CD4-positive, alpha-beta T cell treated with Interleukin-4 for 1 hour (primary cell): ENCODE data around the gene NUP50.
A peak's percentile ranks its signal among the peaks of the same experiment; 100 is the strongest.
"Not testable (repeated sequence)": the region's sequence is repeated elsewhere in the genome, so short reads cannot be mapped to it uniquely, and the experiment has no call there.

ENCODE experiments used
- DNase-seq, 2 donors: peaks; one replicate each; pipeline ENCODE4 v3.0.0-alpha.2; 2020 to 2022

Gene NUP50

DNA sequence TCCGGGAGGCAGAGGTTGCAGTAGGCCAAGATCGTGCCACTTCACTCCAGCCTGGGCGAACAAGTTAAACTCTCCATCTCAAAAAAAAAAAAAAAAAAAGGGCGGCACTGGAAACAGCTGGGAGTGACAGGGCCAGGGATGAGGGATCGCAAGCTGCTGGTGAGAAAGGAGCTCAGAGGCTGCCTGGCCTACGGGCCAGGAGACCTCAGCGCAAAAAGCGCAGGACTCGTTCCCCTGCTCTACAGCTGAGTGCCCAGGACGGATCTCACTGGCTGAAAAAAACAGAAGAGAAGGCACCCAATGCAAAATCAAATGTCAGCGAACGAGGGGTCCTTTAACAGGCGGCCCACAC, 650 bp upstream of the NUP50 start:
- DNase-seq, result no peak

DNA sequence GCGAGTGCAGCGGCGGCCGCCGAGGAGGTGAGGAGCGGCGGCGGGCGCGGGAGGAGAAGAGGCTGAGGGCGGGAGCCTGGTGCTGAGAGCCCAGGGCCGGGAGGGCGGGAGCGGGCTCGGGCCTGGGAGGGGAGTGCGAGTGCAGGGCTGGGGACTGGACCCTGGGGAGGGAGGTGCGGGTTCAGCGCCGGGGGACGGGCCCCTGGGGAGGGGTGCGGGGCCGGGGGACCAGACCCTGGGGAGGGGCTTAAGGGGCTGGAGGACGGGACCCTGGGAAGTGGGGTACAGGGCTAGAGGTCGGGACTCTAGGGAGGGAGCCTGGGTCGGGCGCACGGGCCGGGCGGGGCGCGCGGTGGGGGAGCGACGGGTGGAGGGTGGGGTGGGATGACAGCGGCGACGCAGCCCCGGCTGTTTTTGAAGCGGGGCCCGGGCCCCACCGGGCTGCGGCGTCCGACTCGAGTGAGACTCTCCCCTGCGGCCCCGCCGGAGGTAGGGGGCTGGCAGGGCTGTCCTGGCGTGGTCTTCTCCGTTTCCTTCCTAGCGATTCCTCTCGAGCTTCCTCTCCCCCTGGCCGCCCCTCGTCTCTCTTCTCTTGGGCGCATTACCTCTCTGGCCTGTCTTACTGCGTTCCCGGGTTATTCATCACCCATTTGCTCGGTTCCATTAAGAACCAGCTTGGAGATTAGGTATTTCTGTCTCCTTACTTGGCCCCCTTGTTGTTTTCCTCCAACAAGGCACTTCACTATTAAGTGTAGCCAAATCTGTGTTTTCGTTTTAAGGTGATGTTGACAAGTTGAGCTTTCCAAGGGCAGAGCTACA, 754 bp downstream of the NUP50 start:
- DNase-seq, result peak in 1 of 2 donors; percentile 30

DNA sequence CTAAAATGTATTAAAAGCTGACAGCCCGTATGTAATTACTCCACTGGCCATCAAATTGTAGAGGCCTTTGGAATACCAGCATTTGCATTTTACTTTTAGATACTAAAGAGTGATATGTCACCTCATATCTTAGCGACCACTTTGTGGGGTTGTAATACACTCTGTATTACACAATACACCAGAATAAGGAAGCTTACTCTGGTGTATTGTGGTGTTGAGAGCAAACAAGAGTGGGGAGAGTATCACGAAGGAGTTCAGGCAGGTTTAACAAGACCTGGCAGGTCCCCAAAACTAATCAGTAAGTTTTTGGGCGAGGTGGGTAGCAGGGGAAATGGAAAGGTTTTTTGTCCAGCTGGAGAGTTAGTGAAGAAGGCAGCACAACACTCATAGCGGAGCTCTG, 3.2 kb downstream of the NUP50 start:
- DNase-seq, result no peak

DNA sequence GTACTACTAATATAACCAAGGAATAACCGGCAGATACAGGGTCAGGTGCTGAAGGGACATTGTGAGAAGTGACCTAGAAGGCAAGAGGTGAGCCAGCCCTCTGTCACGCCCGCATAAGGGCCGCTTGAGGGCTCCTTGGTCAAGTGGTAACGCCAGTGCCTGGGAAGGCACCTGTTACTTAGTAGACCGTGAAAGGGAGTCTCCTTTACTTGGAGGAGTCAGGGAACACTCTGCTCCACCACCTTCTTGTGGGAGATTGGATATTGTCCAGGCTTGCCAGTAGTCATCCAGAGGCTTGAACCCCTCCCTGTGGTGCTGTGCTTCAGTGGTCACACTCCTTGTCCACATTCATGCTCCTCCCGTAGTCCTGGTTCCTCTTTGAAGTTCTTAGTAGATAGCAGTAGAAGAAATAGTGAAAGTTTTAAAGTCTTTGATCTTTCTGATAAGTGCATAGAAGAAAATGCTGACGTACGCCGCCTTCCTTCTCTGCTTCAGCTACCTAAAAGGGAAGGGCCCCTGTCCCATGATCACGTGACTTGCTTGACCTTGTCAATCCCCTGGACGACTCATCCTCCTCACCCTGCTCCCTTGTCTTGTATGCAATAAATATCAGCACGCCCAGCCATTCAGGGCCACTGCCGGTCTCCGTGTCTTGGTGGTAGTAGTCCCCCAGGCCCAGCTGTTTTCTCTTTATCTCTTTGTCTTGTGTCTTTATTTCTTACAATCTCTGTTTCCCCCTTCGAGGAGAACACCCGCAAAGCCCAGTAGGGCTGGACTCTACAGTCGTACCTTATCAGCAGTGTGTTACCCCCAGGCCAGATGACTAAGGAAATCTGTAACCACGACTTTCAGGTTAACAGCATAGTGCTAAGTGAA, 6.1 kb downstream of the NUP50 start:
- DNase-seq, result no peak

DNA sequence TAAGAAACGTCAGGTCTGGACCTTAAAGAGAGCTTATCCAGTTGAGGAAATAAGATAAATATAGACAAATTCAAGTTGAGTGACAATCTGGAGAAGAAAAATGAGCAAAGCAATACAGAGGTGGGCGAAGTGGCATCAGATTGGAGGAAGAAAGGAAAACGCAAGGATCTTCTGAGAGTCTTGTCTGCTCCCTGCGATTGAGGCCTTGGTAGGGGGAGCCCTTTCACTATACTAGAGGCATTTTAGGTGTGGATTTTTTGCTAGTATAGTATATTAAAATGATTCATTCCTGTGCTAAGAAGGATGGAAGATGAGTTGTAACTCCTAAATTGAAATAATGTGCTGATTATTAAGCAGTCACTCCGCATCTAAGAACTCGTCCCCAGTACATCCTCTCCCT, 8.1 kb downstream of the NUP50 start:
- no peak for DNase-seq

DNA sequence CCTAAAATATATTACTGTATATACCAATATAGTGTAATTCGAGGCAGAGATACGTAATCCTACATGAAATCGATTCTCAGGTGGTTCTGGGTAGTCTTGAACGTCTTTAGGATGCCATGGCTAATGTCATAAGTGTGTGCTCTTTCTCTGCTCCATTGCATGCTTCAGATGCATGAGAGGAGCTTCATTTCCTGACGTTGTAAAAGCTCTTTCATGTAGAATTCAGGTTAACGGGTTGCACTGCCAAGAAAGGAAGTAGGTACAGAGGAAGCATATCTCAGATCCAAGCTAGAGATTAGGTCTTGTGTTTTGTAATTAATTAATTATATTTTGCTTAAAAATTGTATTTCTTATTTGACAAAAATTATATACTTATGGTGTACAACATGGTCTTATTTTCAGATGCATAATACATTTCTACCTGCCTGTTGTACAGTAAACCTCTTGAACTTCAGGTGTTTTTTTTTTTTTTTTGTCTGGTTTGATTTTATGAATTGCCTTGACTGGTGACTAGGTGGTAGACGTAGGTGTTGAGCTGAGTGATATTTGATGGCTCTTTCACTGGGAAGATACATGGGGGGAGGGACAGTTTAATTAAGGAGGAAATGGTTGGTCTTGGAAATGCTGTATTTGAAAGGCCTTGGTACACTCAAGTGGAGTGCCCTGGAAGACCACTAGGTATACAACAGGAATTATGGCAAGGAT, 9.3 kb downstream of the NUP50 start:
- peak in 1 of 2 donors; percentile 71 for DNase-seq

DNA sequence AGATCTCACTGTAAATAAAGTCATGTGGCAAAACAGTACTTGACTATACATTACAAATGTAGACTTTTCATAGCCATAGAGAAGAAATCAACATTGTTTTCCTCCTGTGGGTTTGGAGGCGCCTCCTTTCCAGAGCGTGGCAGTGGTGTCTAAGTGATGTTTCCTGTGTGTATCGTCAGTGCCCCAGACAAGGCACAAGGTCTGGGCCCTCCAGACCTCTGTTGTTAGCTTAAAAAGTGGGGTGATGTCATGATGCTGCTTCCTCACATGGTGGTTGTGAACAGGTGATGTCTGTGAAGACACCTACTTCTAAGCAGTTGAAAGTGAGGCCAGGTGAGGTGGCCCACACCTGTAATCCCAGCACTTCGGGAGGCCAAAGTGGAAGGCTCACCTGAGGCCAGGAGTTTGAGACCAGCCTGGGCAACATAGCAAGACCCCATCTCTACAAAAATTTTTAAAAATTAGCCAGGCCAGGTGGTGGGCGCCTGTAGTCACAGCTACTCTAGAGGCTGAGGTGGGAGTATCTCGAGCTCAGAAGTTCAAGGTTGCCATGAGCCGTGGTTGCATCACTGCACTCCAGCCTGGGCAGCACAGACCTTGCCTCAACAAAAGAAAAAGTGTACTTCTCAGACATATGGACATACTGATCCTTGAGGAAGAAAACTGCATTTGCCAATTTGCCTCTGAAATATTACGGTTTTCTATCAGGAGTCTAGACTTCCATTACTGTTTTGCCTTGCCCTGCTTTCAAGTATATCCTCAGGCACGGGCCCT, 15.7 kb downstream of the NUP50 start:
- peak; percentile 49 to 55 for DNase-seq

DNA sequence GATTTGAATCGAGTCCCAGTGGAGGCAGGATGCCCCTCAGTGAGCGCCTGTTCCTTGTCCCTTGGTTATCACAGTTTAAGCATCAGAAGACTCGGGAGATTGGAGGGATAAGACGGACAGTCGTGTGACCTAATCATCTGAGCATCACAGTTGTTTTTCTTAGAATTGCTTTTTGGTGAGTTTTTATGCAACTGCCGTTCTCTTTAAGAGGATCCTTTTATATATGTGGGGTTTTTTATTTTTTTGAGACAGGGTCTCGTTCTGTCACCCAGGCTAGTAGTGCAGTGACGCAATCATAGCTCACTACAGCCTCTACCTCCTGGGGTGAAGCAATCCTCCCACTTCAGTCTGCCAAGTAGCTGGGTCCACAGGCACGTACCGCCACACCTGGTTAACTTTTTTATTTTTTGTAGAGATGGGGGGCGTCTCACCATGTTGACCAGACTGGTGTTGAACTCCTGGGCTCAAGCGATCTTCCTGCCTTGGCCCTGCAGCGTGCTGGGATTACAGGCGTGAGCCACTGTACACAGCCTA, 16.5 kb downstream of the NUP50 start:
- DNase-seq, result no peak

DNA sequence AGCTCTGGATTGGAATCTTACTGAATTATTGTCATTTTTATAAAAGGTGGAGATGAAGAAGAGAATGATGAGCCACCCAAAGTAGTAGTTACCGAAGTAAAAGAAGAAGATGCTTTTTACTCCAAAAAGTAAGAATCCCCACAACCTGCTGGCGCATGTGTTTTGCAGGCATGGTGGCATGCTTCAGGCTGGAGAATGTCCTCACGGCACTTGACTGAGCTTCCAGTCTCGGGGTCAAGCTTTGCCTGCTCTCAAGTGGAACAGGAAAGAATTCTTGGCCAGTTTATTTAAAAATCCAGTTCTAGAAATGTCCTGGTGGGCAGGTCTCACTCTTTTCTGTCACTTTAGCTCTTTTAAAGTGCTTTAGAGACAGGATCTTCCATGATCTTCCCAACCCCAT, 17.5 kb downstream of the NUP50 start:
- DNase-seq, result no peak

DNA sequence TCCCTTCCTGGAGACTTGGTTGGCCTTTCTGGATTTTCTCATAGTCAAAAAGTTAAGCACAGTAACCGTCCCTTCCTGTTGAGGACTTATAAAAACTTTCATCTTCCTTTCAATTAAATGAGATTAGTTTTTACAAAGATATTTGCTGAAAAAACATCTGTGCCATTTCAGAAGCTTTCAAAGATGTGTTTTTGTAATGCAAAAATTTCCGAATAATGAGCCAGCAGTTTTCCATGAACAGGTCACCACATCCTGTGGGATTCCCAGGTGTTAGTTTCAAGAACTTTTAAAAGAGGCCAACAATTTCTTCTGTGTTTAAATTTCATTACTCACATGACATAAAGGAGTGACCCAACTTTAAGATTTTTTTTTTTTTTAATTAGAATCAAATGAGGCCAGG, 18.0 kb downstream of the NUP50 start:
- DNase-seq, result no peak

DNA sequence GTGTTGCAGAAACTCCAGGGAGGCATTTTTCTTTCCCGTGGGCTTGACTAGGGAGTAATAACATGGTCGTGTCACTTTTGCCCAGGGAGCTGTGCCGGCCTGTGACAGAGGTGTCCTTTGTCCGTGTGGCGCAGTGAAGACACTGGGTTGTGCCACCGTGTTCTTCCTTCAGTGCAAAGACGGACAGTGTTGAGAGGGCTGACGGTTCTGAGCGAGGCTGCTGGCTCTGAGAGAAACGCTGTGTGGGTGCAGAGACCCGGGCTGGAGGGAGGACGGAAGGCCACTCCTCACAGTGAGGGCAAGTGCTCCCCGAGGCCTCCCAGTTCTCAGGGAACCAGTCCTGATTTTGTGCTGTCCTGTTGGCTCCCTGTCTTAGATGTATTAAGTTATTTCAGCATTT, 20.2 kb downstream of the NUP50 start:
- DNase-seq, result no peak

DNA sequence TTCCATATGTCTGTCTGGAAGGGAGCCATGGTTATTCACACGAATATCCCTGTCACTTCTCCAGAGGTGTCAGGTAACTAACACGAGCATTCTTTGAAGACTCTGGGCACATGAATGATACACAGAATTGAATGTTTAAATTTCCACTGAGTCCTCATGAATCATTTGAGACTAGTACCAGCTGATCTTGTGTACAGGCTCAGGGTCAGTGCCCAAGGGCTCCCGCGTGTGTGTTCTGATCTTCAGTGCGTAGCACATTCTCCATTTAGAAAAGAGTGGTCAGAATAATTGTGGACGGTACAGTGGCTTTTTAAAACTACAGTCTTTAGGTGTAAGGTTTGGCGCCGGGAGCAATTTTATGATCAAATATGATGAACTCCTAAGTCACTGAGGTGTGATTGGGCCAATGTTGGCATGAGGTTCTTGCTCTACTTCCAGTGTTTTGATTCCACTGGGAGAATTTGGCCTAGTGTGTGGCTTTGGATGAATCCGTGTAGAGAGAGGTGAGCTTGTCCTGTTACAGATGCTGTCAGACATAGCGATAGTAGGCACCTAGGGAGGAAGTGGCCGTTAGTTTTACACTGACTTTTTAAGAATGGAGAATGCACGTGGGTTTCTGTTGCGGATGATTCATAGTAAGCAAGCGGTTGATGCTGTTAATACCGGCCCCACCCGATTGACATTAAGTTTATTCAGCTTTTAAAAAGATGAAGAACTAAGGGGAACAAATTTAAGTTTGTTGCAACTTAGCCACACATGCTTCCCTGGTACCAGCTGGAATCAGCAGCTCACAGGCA, 22.2 kb downstream of the NUP50 start:
- DNase-seq, result no peak

DNA sequence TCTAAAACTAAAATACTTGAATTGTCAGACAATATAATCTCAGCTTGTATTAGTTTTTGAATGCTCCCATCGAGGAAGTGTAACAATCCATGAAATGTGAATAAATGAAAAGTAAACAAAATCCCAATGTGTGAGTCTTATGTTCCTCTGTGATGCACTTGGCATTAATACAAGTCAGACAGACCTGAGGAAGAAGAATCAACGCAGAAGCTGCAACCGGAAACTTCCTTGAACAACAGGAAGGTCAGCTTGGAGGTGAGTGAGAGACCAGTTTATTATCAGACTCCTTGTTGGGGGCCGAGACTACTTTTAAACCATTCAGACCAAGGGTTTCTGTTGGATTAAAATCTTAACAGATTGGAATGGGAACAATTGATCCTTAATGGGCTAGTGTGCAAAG, 24.2 kb downstream of the NUP50 start:
- no peak for DNase-seq

DNA sequence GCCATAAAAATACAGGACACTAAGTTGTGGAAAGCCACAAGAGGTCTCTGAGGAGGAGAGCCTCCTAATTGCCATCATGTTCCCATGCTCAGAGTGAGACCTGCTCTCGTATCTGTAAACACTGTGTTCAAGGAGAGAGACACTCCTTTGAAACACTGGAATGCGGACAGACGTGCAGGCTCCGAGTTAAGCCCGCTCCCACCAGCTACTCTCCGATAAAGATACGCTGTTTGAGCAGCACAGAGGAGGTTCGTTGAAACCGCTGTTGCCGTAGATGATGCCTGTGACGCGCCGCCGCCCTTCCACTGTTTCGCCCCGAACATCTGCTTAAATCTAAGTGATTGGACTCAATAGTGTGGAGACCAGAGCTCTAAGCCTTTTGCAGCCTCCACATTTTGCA, 25.1 kb downstream of the NUP50 start:
- no peak for DNase-seq

DNA sequence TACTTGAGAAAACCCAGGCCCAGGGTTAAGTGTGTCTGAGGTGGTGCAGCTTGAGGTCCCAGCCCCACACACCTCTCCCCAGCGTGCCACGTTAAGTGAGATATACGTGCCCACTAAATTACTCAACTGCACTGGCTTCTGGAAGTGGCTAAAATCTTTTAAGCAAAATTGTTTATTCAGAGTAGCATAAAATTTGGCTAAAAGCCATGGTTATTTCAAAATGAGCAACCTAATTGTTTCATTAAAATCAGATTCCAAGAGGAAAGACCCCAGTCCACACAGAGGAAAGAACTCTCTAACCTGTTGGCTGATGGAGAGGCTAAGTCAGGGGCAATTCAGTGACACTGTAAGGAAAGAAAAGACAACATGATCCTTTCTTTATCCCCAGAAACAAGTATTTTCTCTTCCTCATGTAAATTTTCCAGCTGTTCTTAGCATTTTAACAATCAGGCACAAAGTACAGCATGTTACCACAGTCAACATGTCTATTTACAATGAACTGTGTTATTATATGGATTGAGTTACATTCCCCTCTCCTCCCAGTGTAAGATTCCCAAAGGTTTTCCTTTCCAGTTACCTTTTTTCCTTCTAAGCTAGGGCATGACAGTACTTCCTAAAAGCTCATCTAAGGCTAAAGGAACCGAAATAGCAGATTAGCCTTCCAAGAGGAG, 26.6 kb downstream of the NUP50 start:
- DNase-seq, result no peak

DNA sequence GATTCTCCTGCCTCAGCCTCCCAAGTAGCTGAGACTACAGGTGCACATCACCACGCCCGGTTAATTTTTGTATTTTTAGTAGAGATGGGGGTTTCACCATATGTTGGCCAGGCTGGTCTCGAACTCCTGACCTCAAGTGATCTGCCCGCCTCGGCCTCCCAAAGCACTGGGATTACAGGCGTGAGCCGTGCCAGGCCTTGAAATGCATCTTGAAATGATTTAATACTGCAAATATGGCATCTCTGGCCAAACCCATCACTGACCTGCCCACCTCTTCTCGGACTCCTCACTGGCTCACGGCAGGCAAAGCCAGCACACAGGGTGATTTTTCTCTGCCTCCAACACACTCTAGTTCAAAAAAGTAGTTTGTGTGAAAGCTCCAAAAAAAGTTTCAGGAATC, 28.0 kb downstream of the NUP50 start:
- not testable (repeated sequence) for DNase-seq

DNA sequence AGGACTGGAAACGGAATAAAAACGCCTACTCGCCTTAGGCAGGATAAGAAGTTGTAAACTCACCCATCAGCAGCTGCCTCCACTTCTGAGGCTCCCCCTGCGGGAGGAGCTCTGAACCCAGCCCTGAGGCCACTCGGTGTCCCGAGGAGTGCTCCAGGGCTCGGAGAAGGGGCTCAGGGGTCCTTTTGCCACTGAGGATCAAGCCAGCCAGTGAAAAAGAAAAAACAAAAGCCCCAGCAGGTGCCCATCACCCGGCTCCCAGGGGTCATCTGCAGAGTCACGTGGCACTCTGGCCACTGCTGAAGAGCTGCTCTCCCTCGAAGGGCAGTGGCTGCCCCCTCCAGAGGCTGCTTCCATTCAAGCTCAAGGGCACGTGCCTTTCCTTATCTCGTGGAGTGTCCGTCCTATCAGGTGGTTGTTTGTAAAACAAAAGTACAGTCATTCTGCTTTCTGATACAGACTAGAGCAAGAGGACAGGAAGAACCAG, 29.0 kb downstream of the NUP50 start:
- no peak for DNase-seq

DNA sequence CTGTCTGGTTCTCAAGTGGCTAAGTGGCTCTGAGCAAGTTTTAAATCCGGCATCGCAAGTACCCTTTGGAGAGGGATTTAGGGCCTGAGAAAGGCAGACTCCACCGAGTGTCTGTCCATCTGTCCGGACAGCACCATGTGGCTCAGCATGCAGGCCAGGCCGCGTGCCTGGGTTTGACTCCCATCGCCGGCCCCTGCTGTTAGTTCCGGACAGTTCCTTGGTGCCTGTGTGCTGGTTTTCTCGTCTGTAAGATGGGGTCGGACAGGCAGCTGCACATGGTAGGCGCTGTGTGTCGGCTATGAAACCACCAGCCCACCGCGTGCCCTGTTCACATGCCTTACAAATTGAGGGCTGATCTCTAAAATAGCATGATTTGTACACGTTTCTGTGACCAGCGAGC, 31.0 kb downstream of the NUP50 start:
- no peak for DNase-seq

DNA sequence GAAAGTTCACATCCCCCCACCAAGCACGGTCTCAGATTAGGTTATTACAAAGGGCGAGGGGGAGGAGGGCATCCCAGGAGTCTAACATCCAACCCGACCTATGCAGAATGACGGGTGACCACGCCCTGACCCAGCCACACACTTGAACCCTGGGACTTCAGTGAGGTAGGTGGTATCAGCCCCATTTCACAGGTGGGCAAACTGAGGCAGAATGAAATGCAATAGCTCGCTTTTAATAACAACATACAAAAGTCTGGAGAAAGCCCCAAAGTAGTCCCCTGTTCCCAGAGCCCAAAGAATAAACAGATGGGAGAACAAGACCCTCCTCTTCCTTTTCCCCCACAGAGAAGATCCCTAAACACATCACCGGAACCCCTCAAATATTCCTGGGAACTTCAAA, 31.9 kb downstream of the NUP50 start:
- DNase-seq, result no peak

DNA sequence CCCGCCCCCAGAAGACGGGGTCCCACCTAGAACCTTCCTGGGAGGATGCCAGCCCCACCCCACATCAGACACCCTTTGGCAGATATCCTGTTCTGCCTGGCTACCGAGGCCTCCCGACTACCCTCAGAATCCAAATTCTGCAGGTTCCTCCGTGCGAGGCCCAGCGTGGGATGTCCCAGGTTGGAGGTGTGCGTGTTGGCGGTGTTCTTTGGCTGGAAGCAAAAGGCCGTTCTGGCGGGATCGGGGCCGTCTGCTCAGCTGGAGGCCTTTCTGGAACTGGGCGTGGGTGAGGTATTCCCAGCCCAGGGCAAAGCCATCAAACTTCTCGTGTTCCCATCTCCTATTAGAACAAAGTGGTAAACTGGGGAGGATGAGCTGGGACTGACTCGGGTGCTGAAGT, 32.6 kb downstream of the NUP50 start:
- no peak for DNase-seq
